ENCODE measurements around the gene PRSS1.
"Not testable (repeated sequence)": the region's sequence is repeated elsewhere in the genome, so short reads cannot be mapped to it uniquely, and the experiment has no call there.

Gene PRSS1

DNA sequence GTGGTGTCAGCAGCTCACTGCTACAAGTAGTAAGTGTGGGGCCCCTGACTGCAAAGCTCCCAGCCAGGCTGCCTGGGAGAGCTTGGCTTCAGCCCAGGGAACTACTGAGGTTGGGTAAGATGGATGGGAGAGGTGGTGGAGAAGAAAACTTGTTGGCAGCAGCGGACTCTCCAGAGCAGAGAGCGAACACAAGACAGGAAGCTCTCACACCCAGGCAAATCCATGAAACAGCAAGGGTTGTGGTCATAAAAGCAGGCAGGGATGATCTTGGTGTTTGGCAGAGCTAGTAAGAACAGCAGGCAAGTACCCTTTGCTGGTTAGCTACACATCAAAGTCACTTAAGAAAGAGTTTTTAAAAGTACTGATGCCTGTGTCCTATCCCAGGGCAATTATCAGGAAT, 12.3 kb downstream of the PRSS1 start:
- not testable (repeated sequence) for H4K91ac ChIP-seq (ENCODE audit: low read depth, low read length, poor library complexity); H2BK15ac ChIP-seq (ENCODE audit: low read length); H3K36me3 ChIP-seq (replicated peaks in 1 of 2; ENCODE audit: control insufficient read depth in 2 of 2, insufficient read depth in 2 of 2, low read length in 2 of 2); H3K18ac ChIP-seq (ENCODE audit: low read length); H3K14ac ChIP-seq (ENCODE audit: low read length); H2BK5ac ChIP-seq (ENCODE audit: low read length); H2BK120ac ChIP-seq (ENCODE audit: low read depth, low read length); H3K27ac ChIP-seq (replicated peaks; ENCODE audit: low read length); H3K27me3 ChIP-seq (ENCODE audit: control insufficient read depth in 3 of 3, insufficient read depth in 3 of 3, low read depth in 1 of 3, low read length in 3 of 3); H3K4me2 ChIP-seq (ENCODE audit: insufficient read depth, low read length, poor library complexity, severe bottlenecking); H3K4ac ChIP-seq (ENCODE audit: low read length); H3K9me3 ChIP-seq (replicated peaks in 1 of 2; ENCODE audit: control insufficient read depth in 2 of 2, insufficient read depth in 1 of 2, low read depth in 1 of 2, low read length in 2 of 2); H3K23ac ChIP-seq (ENCODE audit: low read depth, low read length, poor library complexity); H3K4me1 ChIP-seq (ENCODE audit: control insufficient read depth in 2 of 2, insufficient read depth in 1 of 2, low read depth in 1 of 2, low read length in 2 of 2); H4K8ac ChIP-seq (ENCODE audit: low read depth, low read length); H3K9ac ChIP-seq (ENCODE audit: low read depth, low read length, poor library complexity); H3K79me1 ChIP-seq (ENCODE audit: low read depth, low read length); H2AK5ac ChIP-seq (ENCODE audit: low read depth, low read length); H3K4me3 ChIP-seq (ENCODE audit: low read length in 2 of 2); H2AFZ ChIP-seq (ENCODE audit: low read length); H2BK12ac ChIP-seq (ENCODE audit: low read length); DNase-seq (ENCODE audit: low spot score)
- WGBS, 2 donors (ENCODE audit: extremely low coverage in 2 of 2, insufficient read length in 2 of 2, insufficient replicate concordance in 1 of 2), result no CpG with 5 or more reads among the region's 2 CpGs

DNA sequence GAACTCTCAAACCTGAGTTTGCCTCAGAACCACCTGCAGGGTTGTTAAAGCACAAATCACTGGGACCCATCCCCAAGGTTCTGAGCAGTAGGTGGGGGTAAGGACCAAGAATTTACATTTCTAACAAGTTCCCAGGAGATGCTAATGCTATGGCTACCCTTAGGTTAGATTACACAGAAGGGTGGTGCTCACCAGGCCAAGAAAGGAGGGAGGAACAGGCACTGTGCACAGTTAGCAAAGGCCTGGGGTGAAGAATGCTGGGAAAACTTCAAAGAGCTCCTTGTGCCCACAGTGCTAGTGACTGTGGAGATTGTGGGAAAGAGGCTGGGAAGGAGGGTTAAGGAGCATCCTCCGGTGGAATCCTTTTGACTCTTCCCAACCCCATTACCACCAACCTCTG, 12.8 kb downstream of the PRSS1 start:
- Histone ChIP-seq H3K4me3 (ENCODE audit: low read length in 2 of 2) (no peak overlapping the region), H3K23ac (ENCODE audit: low read depth, low read length, poor library complexity) (no peak overlapping the region), H3K14ac (ENCODE audit: low read length) (no peak overlapping the region), H4K8ac (ENCODE audit: low read depth, low read length) (no peak overlapping the region), H3K27me3 (ENCODE audit: control insufficient read depth in 3 of 3, insufficient read depth in 3 of 3, low read depth in 1 of 3, low read length in 3 of 3) (no peaks in the 10 kb centered on the region), H3K9me3 (replicated peaks in 1 of 2; ENCODE audit: control insufficient read depth in 2 of 2, insufficient read depth in 1 of 2, low read depth in 1 of 2, low read length in 2 of 2) (no peaks in the 10 kb centered on the region), H3K79me1 (ENCODE audit: low read depth, low read length) (no peaks in the 10 kb centered on the region), H3K27ac (replicated peaks; ENCODE audit: low read length) (no peak overlapping the region), H2BK12ac (ENCODE audit: low read length) (no peak overlapping the region), H3K18ac (ENCODE audit: low read length) (no peak overlapping the region), H3K4me1 (ENCODE audit: control insufficient read depth in 2 of 2, insufficient read depth in 1 of 2, low read depth in 1 of 2, low read length in 2 of 2) (no peaks in the 10 kb centered on the region), H2BK5ac (ENCODE audit: low read length) (no peak overlapping the region), H3K9ac (ENCODE audit: low read depth, low read length, poor library complexity) (no peak overlapping the region), H3K4me2 (ENCODE audit: insufficient read depth, low read length, poor library complexity, severe bottlenecking) (no peak overlapping the region), H4K91ac (ENCODE audit: low read depth, low read length, poor library complexity) (no peak overlapping the region), H2AK5ac (ENCODE audit: low read depth, low read length) (no peak overlapping the region), H3K4ac (ENCODE audit: low read length) (no peak overlapping the region), H2BK15ac (ENCODE audit: low read length) (no peak overlapping the region), H2BK120ac (ENCODE audit: low read depth, low read length) (no peak overlapping the region), H3K36me3 (replicated peaks in 1 of 2; ENCODE audit: control insufficient read depth in 2 of 2, insufficient read depth in 2 of 2, low read length in 2 of 2) (no peaks in the 10 kb centered on the region), H2AFZ (ENCODE audit: low read length) (no peak overlapping the region)
- WGBS, 2 donors (ENCODE audit: extremely low coverage in 2 of 2, insufficient read length in 2 of 2, insufficient replicate concordance in 1 of 2), result no CpG with 5 or more reads among the region's 1 CpG
- no peak for DNase-seq (ENCODE audit: low spot score)

DNA sequence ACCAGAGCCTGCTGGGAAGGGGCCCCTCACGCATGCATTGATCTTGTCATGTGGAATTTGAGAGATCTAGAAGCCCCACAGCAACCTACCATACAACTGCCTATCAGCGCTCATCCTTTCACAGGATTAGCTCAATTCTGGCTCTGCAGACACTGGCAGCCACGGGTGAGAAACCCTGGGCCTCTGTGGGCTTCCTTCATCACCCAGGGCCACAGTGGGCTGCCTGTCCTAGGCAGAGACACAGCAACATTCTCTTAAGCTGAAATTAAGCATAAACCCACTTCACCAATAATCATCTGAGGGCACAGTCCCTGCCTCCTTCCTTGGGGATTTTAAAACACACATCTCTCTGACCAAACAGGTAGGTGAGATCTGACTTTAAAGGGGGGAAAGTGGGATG, 18.2 kb downstream of the PRSS1 start:
- Histone ChIP-seq H2BK5ac (ENCODE audit: low read length) (no peak overlapping the region), H4K91ac (ENCODE audit: low read depth, low read length, poor library complexity) (no peak overlapping the region), H3K4me2 (ENCODE audit: insufficient read depth, low read length, poor library complexity, severe bottlenecking) (no peak overlapping the region), H3K27me3 (ENCODE audit: control insufficient read depth in 3 of 3, insufficient read depth in 3 of 3, low read depth in 1 of 3, low read length in 3 of 3) (peaks cover 0 to 1% (median 0%) of the 10 kb centered on the region in 3 experiments), H2BK12ac (ENCODE audit: low read length) (no peak overlapping the region), H2AFZ (ENCODE audit: low read length) (no peak overlapping the region), H2BK15ac (ENCODE audit: low read length) (no peak overlapping the region), H3K14ac (ENCODE audit: low read length) (no peak overlapping the region), H3K23ac (ENCODE audit: low read depth, low read length, poor library complexity) (no peak overlapping the region), H2AK5ac (ENCODE audit: low read depth, low read length) (no peak overlapping the region), H3K9ac (ENCODE audit: low read depth, low read length, poor library complexity) (no peak overlapping the region), H3K4ac (ENCODE audit: low read length) (no peak overlapping the region), H4K8ac (ENCODE audit: low read depth, low read length) (no peak overlapping the region), H3K4me1 (ENCODE audit: control insufficient read depth in 2 of 2, insufficient read depth in 1 of 2, low read depth in 1 of 2, low read length in 2 of 2) (no peaks in the 10 kb centered on the region), H3K9me3 (replicated peaks in 1 of 2; ENCODE audit: control insufficient read depth in 2 of 2, insufficient read depth in 1 of 2, low read depth in 1 of 2, low read length in 2 of 2) (no peaks in the 10 kb centered on the region), H3K27ac (replicated peaks; ENCODE audit: low read length) (no peak overlapping the region), H3K79me1 (ENCODE audit: low read depth, low read length) (no peaks in the 10 kb centered on the region), H2BK120ac (ENCODE audit: low read depth, low read length) (no peak overlapping the region), H3K36me3 (replicated peaks in 1 of 2; ENCODE audit: control insufficient read depth in 2 of 2, insufficient read depth in 2 of 2, low read length in 2 of 2) (no peaks in the 10 kb centered on the region), H3K18ac (ENCODE audit: low read length) (no peak overlapping the region), H3K4me3 (ENCODE audit: low read length in 2 of 2) (no peak overlapping the region)
- DNase-seq (ENCODE audit: low spot score), result no peak
- WGBS, 2 donors (ENCODE audit: extremely low coverage in 2 of 2, insufficient read length in 2 of 2, insufficient replicate concordance in 1 of 2), result no CpG with 5 or more reads among the region's 3 CpGs

DNA sequence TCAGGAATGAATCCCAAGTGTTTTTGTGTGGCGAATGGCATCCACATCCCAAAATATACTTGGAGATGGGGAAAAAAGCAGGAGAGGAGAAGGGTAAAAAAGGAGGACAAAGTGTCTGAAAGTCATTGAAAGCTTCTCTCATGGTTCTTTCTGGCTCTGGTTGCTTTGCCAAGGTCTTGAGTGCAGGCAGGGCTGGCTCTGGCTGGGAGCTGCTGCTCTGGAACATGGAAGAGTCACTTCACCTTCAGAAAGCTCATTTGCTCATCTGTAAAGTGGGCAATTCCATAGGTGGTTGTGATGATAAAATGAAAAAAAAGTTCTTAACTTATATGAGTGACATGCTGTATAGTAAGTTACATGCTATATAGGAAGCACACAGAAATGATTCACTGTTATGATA, 18.6 kb downstream of the PRSS1 start:
- Histone ChIP-seq H3K27ac (replicated peaks; ENCODE audit: low read length) (no peak overlapping the region), H3K36me3 (replicated peaks in 1 of 2; ENCODE audit: control insufficient read depth in 2 of 2, insufficient read depth in 2 of 2, low read length in 2 of 2) (no peaks in the 10 kb centered on the region), H3K27me3 (ENCODE audit: control insufficient read depth in 3 of 3, insufficient read depth in 3 of 3, low read depth in 1 of 3, low read length in 3 of 3) (peaks cover 0 to 1% (median 0%) of the 10 kb centered on the region in 3 experiments), H3K4me3 (ENCODE audit: low read length in 2 of 2) (no peak overlapping the region), H2AK5ac (ENCODE audit: low read depth, low read length) (no peak overlapping the region), H3K14ac (ENCODE audit: low read length) (no peak overlapping the region), H2BK5ac (ENCODE audit: low read length) (no peak overlapping the region), H3K9me3 (replicated peaks in 1 of 2; ENCODE audit: control insufficient read depth in 2 of 2, insufficient read depth in 1 of 2, low read depth in 1 of 2, low read length in 2 of 2) (no peaks in the 10 kb centered on the region), H4K91ac (ENCODE audit: low read depth, low read length, poor library complexity) (no peak overlapping the region), H3K9ac (ENCODE audit: low read depth, low read length, poor library complexity) (no peak overlapping the region), H3K4ac (ENCODE audit: low read length) (no peak overlapping the region), H2BK15ac (ENCODE audit: low read length) (no peak overlapping the region), H4K8ac (ENCODE audit: low read depth, low read length) (no peak overlapping the region), H3K4me1 (ENCODE audit: control insufficient read depth in 2 of 2, insufficient read depth in 1 of 2, low read depth in 1 of 2, low read length in 2 of 2) (no peaks in the 10 kb centered on the region), H2BK12ac (ENCODE audit: low read length) (no peak overlapping the region), H3K23ac (ENCODE audit: low read depth, low read length, poor library complexity) (no peak overlapping the region), H2BK120ac (ENCODE audit: low read depth, low read length) (no peak overlapping the region), H3K18ac (ENCODE audit: low read length) (no peak overlapping the region), H3K4me2 (ENCODE audit: insufficient read depth, low read length, poor library complexity, severe bottlenecking) (no peak overlapping the region), H2AFZ (ENCODE audit: low read length) (no peak overlapping the region), H3K79me1 (ENCODE audit: low read depth, low read length) (no peaks in the 10 kb centered on the region)
- WGBS, 2 donors (ENCODE audit: extremely low coverage in 2 of 2, insufficient read length in 2 of 2, insufficient replicate concordance in 1 of 2), result no CpG with 5 or more reads among the region's 1 CpG
- DNase-seq (ENCODE audit: low spot score), result no peak
